ENCODE measurements around the gene EXTL2. TPM values are rescaled to one million over a fixed set of nuclear protein-coding genes. Genes with fewer than 3 reads are reported as not detected.

Gene EXTL2
- polyA plus RNA-seq, 2 of the 4 experiments (the other 2 are of a cell fraction): 9.4 to 22.4 TPM

GRCh38 chr1:100876291-100876690, 18.4 kb downstream of the EXTL2 start:
- ChIA-PET CTCF (interaction anchor here (1.3 kb wide), 1 partner anchor 9 kb away, joined by 3 read pairs; no protein-coding TSS in a partner anchor), POLR2A (no interaction called here)
- no peak for DNase-seq (ENCODE audit: low read depth in 1 of 2, low spot score in 1 of 2)
- no peak overlapping the region for H3K4me3 ChIP-seq
- no peaks in the 10 kb centered on the region for H3K4me1 ChIP-seq
- no peak overlapping the region for H3K27ac ChIP-seq
- H3K9me3 ChIP-seq: no peaks in the 10 kb centered on the region
- H3K4me2 ChIP-seq: no peak overlapping the region
- FAIRE-seq: no peak
- TF ChIP-seq CHD4 (IDR thresholded peaks at IDR 0.05; ENCODE audit: borderline replicate concordance) (no peak), KDM1A (IDR thresholded peaks at IDR 0.05; ENCODE audit: low read depth) (no peak), CEBPB (IDR thresholded peaks at IDR 0.05) (no peak), FOXS1 (CRISPR knock-in tag; IDR thresholded peaks at IDR 0.05) (no peak), HOXB13 (CRISPR knock-in tag; IDR thresholded peaks at IDR 0.05; ENCODE audit: low read depth) (no peak), NPAS2 (CRISPR knock-in tag; IDR thresholded peaks at IDR 0.05; ENCODE audit: borderline replicate concordance) (no peak), ZC3H11A (IDR thresholded peaks at IDR 0.05) (no peak), POLR2A (IDR thresholded peaks at IDR 0.05; ENCODE audit: low read length) (no peak), HOXA7 (CRISPR knock-in tag; IDR thresholded peaks at IDR 0.05) (no peak), NFE2L2 (conservative IDR thresholded peaks at IDR 0.05; ENCODE audit: low read length) (no peak), ESRRA (IDR thresholded peaks at IDR 0.05; ENCODE audit: borderline replicate concordance, low read length) (no peak)
- TF ChIP-seq, protein P1, sequence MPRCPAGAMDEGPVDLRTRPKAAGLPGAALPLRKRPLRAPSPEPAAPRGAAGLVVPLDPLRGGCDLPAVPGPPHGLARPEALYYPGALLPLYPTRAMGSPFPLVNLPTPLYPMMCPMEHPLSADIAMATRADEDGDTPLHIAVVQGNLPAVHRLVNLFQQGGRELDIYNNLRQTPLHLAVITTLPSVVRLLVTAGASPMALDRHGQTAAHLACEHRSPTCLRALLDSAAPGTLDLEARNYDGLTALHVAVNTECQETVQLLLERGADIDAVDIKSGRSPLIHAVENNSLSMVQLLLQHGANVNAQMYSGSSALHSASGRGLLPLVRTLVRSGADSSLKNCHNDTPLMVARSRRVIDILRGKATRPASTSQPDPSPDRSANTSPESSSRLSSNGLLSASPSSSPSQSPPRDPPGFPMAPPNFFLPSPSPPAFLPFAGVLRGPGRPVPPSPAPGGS (IDR thresholded peaks at IDR 0.05): no peak
- TF ChIP-seq, protein P2, sequence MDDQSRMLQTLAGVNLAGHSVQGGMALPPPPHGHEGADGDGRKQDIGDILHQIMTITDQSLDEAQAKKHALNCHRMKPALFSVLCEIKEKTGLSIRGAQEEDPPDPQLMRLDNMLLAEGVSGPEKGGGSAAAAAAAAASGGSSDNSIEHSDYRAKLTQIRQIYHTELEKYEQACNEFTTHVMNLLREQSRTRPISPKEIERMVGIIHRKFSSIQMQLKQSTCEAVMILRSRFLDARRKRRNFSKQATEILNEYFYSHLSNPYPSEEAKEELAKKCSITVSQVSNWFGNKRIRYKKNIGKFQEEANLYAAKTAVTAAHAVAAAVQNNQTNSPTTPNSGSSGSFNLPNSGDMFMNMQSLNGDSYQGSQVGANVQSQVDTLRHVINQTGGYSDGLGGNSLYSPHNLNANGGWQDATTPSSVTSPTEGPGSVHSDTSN (IDR thresholded peaks at IDR 0.05): no peak
- no peak for ATAC-seq

DNA sequence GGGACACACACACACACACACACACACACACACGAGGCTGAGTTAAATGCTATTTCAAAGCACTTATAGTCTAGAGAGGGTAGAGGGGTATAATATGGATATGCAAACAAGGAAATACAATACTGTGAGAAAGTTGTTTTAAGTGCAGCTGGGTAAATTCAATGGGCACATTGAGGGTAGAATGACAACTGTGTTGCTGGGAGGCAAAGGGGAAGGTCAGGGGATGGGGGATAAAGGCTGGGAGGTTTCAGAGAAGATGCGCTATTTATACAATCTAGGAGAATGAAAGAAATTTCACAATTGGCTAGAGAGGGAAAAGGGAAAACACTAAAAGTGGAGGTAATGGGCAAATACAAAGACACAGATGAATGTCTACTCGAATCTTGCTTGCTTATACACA, 19.4 kb downstream of the EXTL2 start:
- no peak for FAIRE-seq
- no peak for DNase-seq (ENCODE audit: low read depth in 1 of 2, low spot score in 1 of 2)
- POLR2A ChIA-PET: no interaction called here
- CTCF ChIA-PET: interaction anchor here (1.0 kb wide), 1 partner anchor 9 kb away, joined by 4 read pairs; no protein-coding TSS in a partner anchor
- 82% methylated on average over 3 of the region's 3 CpGs for WGBS (ENCODE audit: missing lambda C conversion rate)
- ATAC-seq: no peak
- Histone ChIP-seq H3K4me2 (no peak overlapping the region), H3K4me1 (no peaks in the 10 kb centered on the region), H3K27ac (no peak overlapping the region), H3K9me3 (no peaks in the 10 kb centered on the region), H3K4me3 (no peak overlapping the region)
- no peak for TF ChIP-seq EP300 (IDR thresholded peaks at IDR 0.05)
- no peak for TF ChIP-seq ZNF302 (CRISPR knock-in tag; IDR thresholded peaks at IDR 0.05)
- TF ChIP-seq FOXS1 (CRISPR knock-in tag; IDR thresholded peaks at IDR 0.05): no peak
- TF ChIP-seq CTCF (IDR thresholded peaks at IDR 0.05): no peak
- no peak for TF ChIP-seq CBX8 (IDR thresholded peaks at IDR 0.05)
- TF ChIP-seq, protein P3, sequence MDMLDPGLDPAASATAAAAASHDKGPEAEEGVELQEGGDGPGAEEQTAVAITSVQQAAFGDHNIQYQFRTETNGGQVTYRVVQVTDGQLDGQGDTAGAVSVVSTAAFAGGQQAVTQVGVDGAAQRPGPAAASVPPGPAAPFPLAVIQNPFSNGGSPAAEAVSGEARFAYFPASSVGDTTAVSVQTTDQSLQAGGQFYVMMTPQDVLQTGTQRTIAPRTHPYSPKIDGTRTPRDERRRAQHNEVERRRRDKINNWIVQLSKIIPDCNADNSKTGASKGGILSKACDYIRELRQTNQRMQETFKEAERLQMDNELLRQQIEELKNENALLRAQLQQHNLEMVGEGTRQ (IDR thresholded peaks at IDR 0.05): no peak
- no peak for TF ChIP-seq POLR2AphosphoS2 (conservative IDR thresholded peaks at IDR 0.05; ENCODE audit: low read length)
- TF ChIP-seq ESRRA (IDR thresholded peaks at IDR 0.05; ENCODE audit: borderline replicate concordance, low read length): no peak
- TF ChIP-seq SREBF2 (IDR thresholded peaks at IDR 0.05): no peak
- TF ChIP-seq EHMT2 (IDR thresholded peaks at IDR 0.05; ENCODE audit: low read depth): no peak
- TF ChIP-seq TFCP2L1 (CRISPR knock-in tag; IDR thresholded peaks at IDR 0.05): no peak
- no peak for TF ChIP-seq JUNB (IDR thresholded peaks at IDR 0.05)
- no peak for TF ChIP-seq KDM5A (IDR thresholded peaks at IDR 0.05)
- no peak for TF ChIP-seq HOXB5 (CRISPR knock-in tag; IDR thresholded peaks at IDR 0.05)
- TF ChIP-seq RARB (CRISPR knock-in tag; IDR thresholded peaks at IDR 0.05): no peak
- TF ChIP-seq CHD2 (IDR thresholded peaks at IDR 0.05; ENCODE audit: low read length, partially characterized antibody): no peak
- TF ChIP-seq NFE2L2 (conservative IDR thresholded peaks at IDR 0.05; ENCODE audit: low read length): no peak
- TF ChIP-seq MAX (IDR thresholded peaks at IDR 0.05): no peak
- no peak for TF ChIP-seq KDM1A (IDR thresholded peaks at IDR 0.05; ENCODE audit: low read depth)
- TF ChIP-seq CHD4 (IDR thresholded peaks at IDR 0.05; ENCODE audit: borderline replicate concordance): no peak
